K562 (cell line): Measurements from ENCODE around the gene SPOUT1. TPM values are rescaled to one million over a fixed set of nuclear protein-coding genes. Genes with fewer than 3 reads are reported as not detected.

Source experiments
- DEAF1 ChIP-seq: fragments of 450-650 bp; formaldehyde crosslinking; IDR thresholded peaks from 2 replicates; pipeline ENCODE4 v1.4.0; 2020; ENCODE audit warnings: mild to moderate bottlenecking, moderate library complexity
- FOS ChIP-seq: IDR thresholded peaks from 3 replicates; pipeline ENCODE4 v1.6.1; 2011; ENCODE audit not compliant: insufficient read length; ENCODE audit errors: extremely low read depth
- HBP1 ChIP-seq: fragments of 450-650 bp; formaldehyde crosslinking; IDR thresholded peaks from 2 replicates; pipeline ENCODE4 v1.4.0; 2022; ENCODE audit warnings: missing genetic modification characterization
- KDM1A ChIP-seq, 2 experiments: fragments of 450-650 bp; IDR thresholded peaks; 2 replicates each; pipeline ENCODE4 v1.6.1; 2016; ENCODE audit warnings: mild to moderate bottlenecking in 2 of 2
- MLLT1 ChIP-seq, 2 experiments: fragments of 450-650 bp; IDR thresholded peaks; 2 replicates each; pipeline ENCODE4 v1.6.1; 2016
- RFX7 ChIP-seq: fragments of 250-450 bp; sonication (Bioruptor Pico); IDR thresholded peaks from 2 replicates; pipeline ENCODE4 v1.5.1; 2021; ENCODE audit warnings: mild to moderate bottlenecking
- TRIM24 ChIP-seq, 2 experiments: fragments of 450-650 bp; IDR thresholded peaks; 2 replicates each; pipeline ENCODE4 v1.6.1; 2016
- ZBTB5 ChIP-seq: fragments of 450-650 bp; IDR thresholded peaks from 2 replicates; pipeline ENCODE4 v1.6.1; 2017; ENCODE audit warnings: antibody characterized with exemption
- ZNF449 ChIP-seq: fragments of 250-450 bp; sonication (Bioruptor Pico); IDR thresholded peaks from 2 replicates; pipeline ENCODE4 v1.8.0; 2022; ENCODE audit warnings: moderate library complexity, mild to moderate bottlenecking, inconsistent platforms
- ZNF609 ChIP-seq: sonication (generic); formaldehyde crosslinking; IDR thresholded peaks from 2 replicates; pipeline ENCODE4 v1.8.1; 2023; ENCODE audit warnings: missing genetic modification reagents, mild to moderate bottlenecking, borderline replicate concordance
- ZNF717 ChIP-seq: fragments of 250-450 bp; sonication (Bioruptor Pico); IDR thresholded peaks from 2 replicates; pipeline ENCODE4 v1.5.0; 2021
- polyA plus RNA-seq, 8 experiments: library from polyadenylated mRNA; depleted of rRNA in 4 of 8; stranded (reverse) in 5 of 8; unstranded in 3 of 8; fragments of >200 nt; fragmentation: Nextera tagmentation in 2 of 8; fragmentation: Illumina TruSeq in 1 of 8; extraction: Ambion mirVana in 2 of 8; extraction: Trizol in 1 of 8; gene quantifications; 2 replicates each; pipeline versions ENCODE4 v1.2.1 to v1.2.3, GENCODE V29; 2011 to 2014; ENCODE audit warnings: inconsistent platforms in 1 of 8, missing spikeins in 1 of 8
- total RNA-seq, 7 experiments: library from RNA; depleted of rRNA in 6 of 7; stranded (reverse); fragments of >200 nt in 6 of 7; fragmentation: Illumina TruSeq in 2 of 7; extraction: Trizol in 2 of 7; gene quantifications; 2 replicates each; pipeline versions ENCODE4 v1.2.1 to v1.2.3, GENCODE V29; 2011 to 2021; ENCODE audit warnings: low replicate concordance in 1 of 7

The SPOUT1 gene
- total and polyA plus RNA-seq, 9 of the 15 experiments (the other 6 are each of a cell fraction or from before 2014, with no cell fraction given): 10.6 to 121 (median 37.4) TPM

GRCh38 chr9:128829477-128830251 is at the start of gene SPOUT1 (continued):
- TF ChIP-seq ZNF609 (CRISPR knock-in tag): no peak
- no peak for TF ChIP-seq MLLT1 (IDR thresholded peaks at IDR 0.05)
- TF ChIP-seq RFX7 (CRISPR knock-in tag): no peak
- TF ChIP-seq ZNF449 (CRISPR knock-in tag): peak; percentile 75; the same call in 1 of the 2 replicates
- no peak for TF ChIP-seq ZBTB5
- no peak for TF ChIP-seq HBP1 (CRISPR knock-in tag)
- no peak for TF ChIP-seq DEAF1 (CRISPR knock-in tag)
- TF ChIP-seq ZNF717 (CRISPR knock-in tag): no peak
- no peak for TF ChIP-seq TRIM24 (IDR thresholded peaks at IDR 0.05)
- TF ChIP-seq KDM1A (IDR thresholded peaks at IDR 0.05): no peak
- peak; percentile 30 for TF ChIP-seq FOS
